ENCODE measurements around the gene ARHGAP42. TPM values are rescaled to one million over a fixed set of nuclear protein-coding genes. Genes with fewer than 3 reads are reported as not detected.

Gene ARHGAP42
- total RNA-seq, 1 experiment from 2014 or later: 39.1 TPM

- Histone ChIP-seq H4K8ac (replicated peaks; ENCODE audit: insufficient read length, low read depth, low read length) (no peak overlapping the region), H3K9me3 (ENCODE audit: control insufficient read depth, low read depth, low read length) (peaks cover 10% of the 10 kb centered on the region), H2BK15ac (ENCODE audit: low read depth, low read length) (no peak overlapping the region), H3K79me1 (ENCODE audit: insufficient read depth, low read depth, low read length, poor library complexity, severe bottlenecking) (no peaks in the 10 kb centered on the region), H2BK20ac (ENCODE audit: low read depth, low read length, poor library complexity, severe bottlenecking) (no peak overlapping the region), H4K5ac (ENCODE audit: insufficient read length, low read depth, low read length) (no peak overlapping the region), H3K56ac (ENCODE audit: insufficient read length, low read depth, low read length) (no peak overlapping the region), H3K4me2 (ENCODE audit: insufficient read depth, insufficient read length, low read length) (no peak overlapping the region), H4K91ac (ENCODE audit: insufficient read length, low read depth, low read length) (no peak overlapping the region), H3K4me1 (ENCODE audit: insufficient read depth, low read length) (peaks cover 6% of the 10 kb centered on the region; the same call in 1 of the 2 replicates), H3K23ac (ENCODE audit: insufficient read length, low read depth, low read length) (no peak overlapping the region), H3T11ph (ENCODE audit: low read length) (no peak overlapping the region), H2BK5ac (ENCODE audit: insufficient read length, low read length) (no peak overlapping the region), H3K27me3 (ENCODE audit: insufficient read depth, low read length) (no peaks in the 10 kb centered on the region), H3K4ac (ENCODE audit: low read depth, low read length) (no peak overlapping the region), H3K18ac (ENCODE audit: insufficient read length, low read depth, low read length) (peak overlapping the region; percentile 57), H2AFZ (ENCODE audit: low read length) (no peak overlapping the region), H2BK12ac (ENCODE audit: insufficient read length, low read depth, low read length) (no peak overlapping the region), H4K20me1 (ENCODE audit: control insufficient read depth, insufficient read depth, insufficient read length) (no peaks in the 10 kb centered on the region), H3K14ac (ENCODE audit: insufficient read depth, low read length) (peak overlapping the region; percentile 2; the same call in 1 of the 2 replicates), H2AK5ac (ENCODE audit: insufficient read length, low read length) (no peak overlapping the region), H3K23me2 (ENCODE audit: insufficient read length, low read depth, low read length, poor library complexity, severe bottlenecking) (no peaks in the 10 kb centered on the region), H2BK120ac (ENCODE audit: low read depth, low read length, poor library complexity, severe bottlenecking) (no peak overlapping the region), H3K9ac (ENCODE audit: extremely low read depth, insufficient read length, low read length) (no peak overlapping the region), H3K27ac (ENCODE audit: insufficient read length, low read depth, low read length) (no peak overlapping the region), H3K79me2 (ENCODE audit: insufficient read depth, low read length) (no peaks in the 10 kb centered on the region)
- Mint-ChIP-seq H3K27ac (peak overlapping the region; percentile 87 to 96 (median 90)), H3K9me3 (peaks cover 13 to 15% of the 10 kb centered on the region in 2 experiments), H3K27me3 (ENCODE audit: low read depth) (no peaks in the 10 kb centered on the region), H3K36me3 (ENCODE audit: insufficient read depth in 1 of 3, low read depth in 3 of 3) (peaks cover 16 to 24% (median 19%) of the 10 kb centered on the region in 3 experiments), H3K4me3 (no peak overlapping the region), H3K4me1 (peaks cover 60 to 63% of the 10 kb centered on the region in 2 experiments)
- TF ChIP-seq CTCF (conservative IDR thresholded peaks at IDR 0.05): no peak
- no CpG with 5 or more reads among the region's 4 CpGs for WGBS (ENCODE audit: extremely low coverage, insufficient read length, low lambda C conversion rate)
- DNase-seq: peak; percentile 81
Measured at GRCh38 chr11:100753172-100753543, 66.1 kb downstream of the ARHGAP42 start.

All from H9 (cell line).